Liver (tissue), 9 donors: ENCODE measurements around the gene SRC. TPM values are rescaled to one million over a fixed set of nuclear protein-coding genes. Genes with fewer than 3 reads are reported as not detected.

Experiments
- DNase-seq: peaks from one replicate; pipeline ENCODE4 v3.0.0-alpha.2; 2017; ENCODE audit warnings: low spot score
- H3K27ac ChIP-seq, 2 donors: one replicate each; pipeline ENCODE4 v1.7.0; 2013; ENCODE audit warnings: inconsistent platforms in 2 of 2, low read length in 2 of 2, control low read depth in 1 of 2, low read depth in 1 of 2, mild to moderate bottlenecking in 1 of 2
- H3K27me3 ChIP-seq, 4 donors: one replicate each; pipeline versions ENCODE4 v1.6.1 to v1.7.0; 2013; ENCODE audit warnings: low read length in 3 of 4, inconsistent platforms in 1 of 4, mild to moderate bottlenecking in 1 of 4, moderate library complexity in 1 of 4; ENCODE audit not compliant: control insufficient read depth in 4 of 4, insufficient read depth in 4 of 4
- H3K36me3 ChIP-seq, 4 donors: one replicate each; pipeline versions ENCODE4 v1.6.1 to v1.7.0; 2013; ENCODE audit warnings: low read length in 3 of 4, mild to moderate bottlenecking in 3 of 4, low read depth in 1 of 4, moderate library complexity in 1 of 4; ENCODE audit not compliant: control insufficient read depth in 4 of 4, insufficient read depth in 3 of 4
- H3K4me1 ChIP-seq, 4 donors: one replicate each; pipeline versions ENCODE4 v1.6.1 to v1.7.0; 2013; ENCODE audit warnings: low read length in 3 of 4, mild to moderate bottlenecking in 3 of 4, moderate library complexity in 1 of 4; ENCODE audit not compliant: control insufficient read depth in 4 of 4, insufficient read depth in 4 of 4
- H3K4me3 ChIP-seq, 3 donors: one replicate each; pipeline versions ENCODE4 v1.6.1 to v1.7.0; 2013; ENCODE audit warnings: low read length in 3 of 3, control low read depth in 1 of 3, low read depth in 1 of 3, mild to moderate bottlenecking in 1 of 3
- H3K9ac ChIP-seq, 2 donors: one replicate each; pipeline ENCODE4 v1.7.0; 2013; ENCODE audit warnings: low read length in 2 of 2, mild to moderate bottlenecking in 2 of 2, moderate library complexity in 2 of 2, control low read depth in 1 of 2, low read depth in 1 of 2
- H3K9me3 ChIP-seq, 4 donors: one replicate each; pipeline versions ENCODE4 v1.6.1 to v1.7.0; 2013; ENCODE audit warnings: low read length in 3 of 4; ENCODE audit not compliant: control insufficient read depth in 4 of 4
- FOXA1 ChIP-seq: IDR thresholded peaks from 2 replicates; pipeline ENCODE4 v1.6.1; 2016; ENCODE audit warnings: antibody characterized with exemption
- FOXA2 ChIP-seq: IDR thresholded peaks from 2 replicates; pipeline ENCODE4 v1.6.1; 2016; ENCODE audit warnings: antibody characterized with exemption
- GABPA ChIP-seq, 2 donors: IDR thresholded peaks in 1 of 2; conservative IDR thresholded peaks in 1 of 2; 2 replicates each; pipeline ENCODE4 v1.6.1; 2016; ENCODE audit warnings: antibody characterized with exemption in 2 of 2, mild to moderate bottlenecking in 1 of 2, moderate library complexity in 1 of 2
- HNF4A ChIP-seq, 2 donors: conservative IDR thresholded peaks; 2 replicates each; pipeline ENCODE4 v1.6.1; 2016; ENCODE audit warnings: antibody characterized with exemption in 2 of 2, mild to moderate bottlenecking in 2 of 2
- HNF4G ChIP-seq: IDR thresholded peaks from 2 replicates; pipeline ENCODE4 v1.6.1; 2016; ENCODE audit warnings: antibody characterized with exemption
- JUND ChIP-seq, 2 donors: IDR thresholded peaks; 2 replicates each; pipeline ENCODE4 v1.6.1; 2016; ENCODE audit warnings: antibody characterized with exemption in 2 of 2
- NR2F2 ChIP-seq: IDR thresholded peaks from 2 replicates; pipeline ENCODE4 v1.6.1; 2016; ENCODE audit warnings: antibody characterized with exemption
- RAD21 ChIP-seq, 2 donors: IDR thresholded peaks; 2 replicates each; pipeline ENCODE4 v1.6.1; 2016; ENCODE audit warnings: antibody characterized with exemption in 2 of 2, mild to moderate bottlenecking in 2 of 2
- RXRA ChIP-seq, 2 donors: IDR thresholded peaks; 2 replicates each; pipeline ENCODE4 v1.6.1; 2017 to 2018; ENCODE audit warnings: antibody characterized with exemption in 2 of 2, mild to moderate bottlenecking in 1 of 2
- SP1 ChIP-seq: IDR thresholded peaks from 2 replicates; pipeline ENCODE4 v1.6.1; 2018; ENCODE audit warnings: antibody characterized with exemption, mild to moderate bottlenecking
- TAF1 ChIP-seq: conservative IDR thresholded peaks from 2 replicates; pipeline ENCODE4 v1.6.1; 2016; ENCODE audit warnings: antibody characterized with exemption, mild to moderate bottlenecking
- YY1 ChIP-seq: IDR thresholded peaks from 2 replicates; pipeline ENCODE4 v1.6.1; 2016; ENCODE audit warnings: antibody characterized with exemption, mild to moderate bottlenecking
- WGBS: extraction: QIAGEN DNeasy Blood & Tissue Kit; methylation state at CpG from one replicate; pipeline ENCODE4 v1.1.7; 2013; 5-methylcytosine and 5-hydroxymethylcytosine counted together
- polyA plus RNA-seq, 2 donors: library from polyadenylated mRNA; stranded (reverse) in 1 of 2; unstranded in 1 of 2; fragments of 200-250 nt in 1 of 2; fragments of >200 nt in 1 of 2; fragmentation: Nextera tagmentation in 1 of 2; extraction: Ambion mirVana in 1 of 2; gene quantifications; one replicate each; pipeline versions ENCODE4 v1.2.1 to v1.2.3, GENCODE V29; 2013 to 2015
- total RNA-seq, 2 donors: library from RNA; depleted of rRNA; stranded (reverse); fragments of >200 nt; gene quantifications; one replicate each; pipeline ENCODE4 v1.2.3, GENCODE V29; 2014
- TF ChIP-seq, protein P1 (sequence below): fragments of 150-350 bp; IDR thresholded peaks from 2 replicates; pipeline ENCODE4 v1.5.1; 2017; ENCODE audit warnings: improper control_type of control experiment, low read depth, low read length; ENCODE audit not compliant: missing input control
- TF ChIP-seq, protein P2 (sequence below): IDR thresholded peaks from 2 replicates; pipeline ENCODE4 v1.6.1; 2016; ENCODE audit warnings: antibody characterized with exemption
- TF ChIP-seq, protein P3 (sequence below): IDR thresholded peaks from 2 replicates; pipeline ENCODE4 v1.6.1; 2016; ENCODE audit warnings: antibody characterized with exemption, mild to moderate bottlenecking
- donor health status: healthy.
- donor health status: healthy.
- donor health status: healthy.
- donor health status: healthy.
- donor health status: healthy.

SRC gene
- total and polyA plus RNA-seq, 4 donors = 3.3 to 21.2 (median 5.4) TPM

DNA sequence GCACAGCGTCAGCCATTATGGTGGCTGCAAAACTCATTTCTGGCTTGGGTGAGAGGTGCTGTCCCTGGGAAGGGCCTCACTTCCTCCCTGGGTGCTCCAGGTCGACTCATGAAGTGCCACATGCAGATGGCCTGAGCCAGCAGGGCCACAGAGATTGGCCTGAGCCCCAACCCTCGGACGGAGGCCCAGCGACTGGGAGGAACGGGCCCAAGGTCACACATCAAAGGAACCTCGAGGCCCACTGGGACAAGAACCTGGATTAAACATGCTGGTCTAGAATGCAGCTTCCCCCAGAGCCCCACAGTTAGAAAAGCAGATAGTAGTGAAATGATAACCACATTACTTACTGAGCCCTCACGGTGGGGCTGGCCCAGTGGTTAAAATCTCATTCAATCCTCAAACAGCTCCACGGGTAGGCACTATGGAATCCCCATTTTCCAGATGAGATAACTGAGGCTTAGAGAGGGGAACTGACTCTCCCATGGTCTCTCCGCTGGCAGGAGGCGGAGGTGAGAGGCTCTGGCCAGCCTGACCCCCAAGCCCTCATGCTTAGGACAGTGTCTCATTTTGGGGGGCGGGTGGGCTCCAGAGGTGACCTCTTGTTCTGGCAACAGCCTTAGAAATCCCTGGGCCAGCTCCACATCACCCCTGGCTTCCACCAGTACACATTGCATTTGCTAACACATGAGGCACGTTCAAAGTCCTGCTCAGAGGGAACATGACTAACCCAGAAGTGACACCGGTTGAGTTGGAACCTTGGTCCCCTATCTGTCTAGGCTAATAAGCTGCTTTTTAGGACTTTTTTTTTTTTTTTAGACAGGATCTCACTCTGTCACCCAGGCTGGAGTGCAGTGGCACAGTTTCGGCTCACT is 53.0 kb downstream of the SRC start:
- no peak overlapping the region for H3K9ac ChIP-seq
- no peaks in the 10 kb centered on the region for H3K36me3 ChIP-seq
- peaks cover 0 to 15% (median 6%) of the 10 kb centered on the region in 4 donors for H3K4me1 ChIP-seq
- DNase-seq = no peak
- 67% methylated on average over 15 of the region's 15 CpGs for WGBS
- TF ChIP-seq, protein P1, sequence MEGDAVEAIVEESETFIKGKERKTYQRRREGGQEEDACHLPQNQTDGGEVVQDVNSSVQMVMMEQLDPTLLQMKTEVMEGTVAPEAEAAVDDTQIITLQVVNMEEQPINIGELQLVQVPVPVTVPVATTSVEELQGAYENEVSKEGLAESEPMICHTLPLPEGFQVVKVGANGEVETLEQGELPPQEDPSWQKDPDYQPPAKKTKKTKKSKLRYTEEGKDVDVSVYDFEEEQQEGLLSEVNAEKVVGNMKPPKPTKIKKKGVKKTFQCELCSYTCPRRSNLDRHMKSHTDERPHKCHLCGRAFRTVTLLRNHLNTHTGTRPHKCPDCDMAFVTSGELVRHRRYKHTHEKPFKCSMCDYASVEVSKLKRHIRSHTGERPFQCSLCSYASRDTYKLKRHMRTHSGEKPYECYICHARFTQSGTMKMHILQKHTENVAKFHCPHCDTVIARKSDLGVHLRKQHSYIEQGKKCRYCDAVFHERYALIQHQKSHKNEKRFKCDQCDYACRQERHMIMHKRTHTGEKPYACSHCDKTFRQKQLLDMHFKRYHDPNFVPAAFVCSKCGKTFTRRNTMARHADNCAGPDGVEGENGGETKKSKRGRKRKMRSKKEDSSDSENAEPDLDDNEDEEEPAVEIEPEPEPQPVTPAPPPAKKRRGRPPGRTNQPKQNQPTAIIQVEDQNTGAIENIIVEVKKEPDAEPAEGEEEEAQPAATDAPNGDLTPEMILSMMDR = peak; percentile 44
- TF ChIP-seq FOXA1 = no peak
- no peak for TF ChIP-seq YY1
- no peak for TF ChIP-seq NR2F2
- peak; percentile 93 to 94 for TF ChIP-seq HNF4A (conservative IDR thresholded peaks at IDR 0.05)
- TF ChIP-seq, protein P2, sequence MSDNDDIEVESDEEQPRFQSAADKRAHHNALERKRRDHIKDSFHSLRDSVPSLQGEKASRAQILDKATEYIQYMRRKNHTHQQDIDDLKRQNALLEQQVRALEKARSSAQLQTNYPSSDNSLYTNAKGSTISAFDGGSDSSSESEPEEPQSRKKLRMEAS = no peak
- peak in 1 of 2 donors; percentile 22 for TF ChIP-seq GABPA (IDR thresholded peaks at IDR 0.05 in 1 of 2, conservative IDR thresholded peaks at IDR 0.05 in 1 of 2)
- peak in 1 of 2 donors; percentile 47 for TF ChIP-seq JUND (IDR thresholded peaks at IDR 0.05)
- TF ChIP-seq RXRA (IDR thresholded peaks at IDR 0.05) = peak; percentile 39 to 56
- TF ChIP-seq RAD21 (IDR thresholded peaks at IDR 0.05) = peak in 1 of 2 donors; percentile 60
- peak; percentile 10 for TF ChIP-seq FOXA2
- peak; percentile 71 for TF ChIP-seq HNF4G
- no peak for TF ChIP-seq TAF1
- peak; percentile 89 for TF ChIP-seq SP1
- peak overlapping the region; percentile 42 to 67 for H3K27ac ChIP-seq
- no peak overlapping the region for H3K4me3 ChIP-seq
- H3K9me3 ChIP-seq = no peaks in the 10 kb centered on the region
- H3K27me3 ChIP-seq = no peaks in the 10 kb centered on the region

DNA sequence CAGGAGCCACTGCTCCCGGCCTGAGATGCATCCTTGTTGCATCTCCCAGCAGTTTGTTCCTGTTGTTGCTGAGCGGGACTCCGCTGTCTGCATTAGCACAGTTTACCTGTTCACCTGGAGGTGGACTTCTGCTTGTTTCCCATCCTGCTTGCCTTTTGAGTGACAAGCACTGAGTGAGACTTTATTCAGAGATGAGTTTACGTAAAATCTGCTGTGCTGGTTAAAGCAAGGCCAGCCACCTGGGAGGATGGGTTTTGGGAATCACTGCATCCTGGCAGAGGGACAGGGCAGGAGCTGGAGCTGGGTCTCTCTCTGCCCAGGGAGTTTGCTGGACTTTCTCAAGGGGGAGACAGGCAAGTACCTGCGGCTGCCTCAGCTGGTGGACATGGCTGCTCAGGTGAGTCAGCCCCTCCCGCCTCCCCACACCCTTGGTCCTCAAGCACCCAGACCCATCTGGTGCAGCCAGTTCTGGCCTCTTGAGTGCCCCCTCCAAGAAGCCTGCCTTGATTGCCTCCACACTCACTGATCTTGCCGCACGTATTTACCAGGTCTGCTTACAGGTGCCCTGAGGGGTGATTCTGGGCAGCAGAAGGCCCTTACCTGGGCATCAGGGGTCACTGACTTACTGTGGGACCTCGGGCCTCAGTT is 55.5 kb downstream of the SRC start:
- H3K36me3 ChIP-seq = no peaks in the 10 kb centered on the region
- H3K27ac ChIP-seq = no peak overlapping the region
- WGBS = 95% methylated on average over 9 of the region's 9 CpGs
- H3K4me3 ChIP-seq = no peak overlapping the region
- no peak for TF ChIP-seq NR2F2
- no peak for TF ChIP-seq YY1
- TF ChIP-seq TAF1 = no peak
- no peak for TF ChIP-seq JUND (IDR thresholded peaks at IDR 0.05)
- TF ChIP-seq, protein P3, sequence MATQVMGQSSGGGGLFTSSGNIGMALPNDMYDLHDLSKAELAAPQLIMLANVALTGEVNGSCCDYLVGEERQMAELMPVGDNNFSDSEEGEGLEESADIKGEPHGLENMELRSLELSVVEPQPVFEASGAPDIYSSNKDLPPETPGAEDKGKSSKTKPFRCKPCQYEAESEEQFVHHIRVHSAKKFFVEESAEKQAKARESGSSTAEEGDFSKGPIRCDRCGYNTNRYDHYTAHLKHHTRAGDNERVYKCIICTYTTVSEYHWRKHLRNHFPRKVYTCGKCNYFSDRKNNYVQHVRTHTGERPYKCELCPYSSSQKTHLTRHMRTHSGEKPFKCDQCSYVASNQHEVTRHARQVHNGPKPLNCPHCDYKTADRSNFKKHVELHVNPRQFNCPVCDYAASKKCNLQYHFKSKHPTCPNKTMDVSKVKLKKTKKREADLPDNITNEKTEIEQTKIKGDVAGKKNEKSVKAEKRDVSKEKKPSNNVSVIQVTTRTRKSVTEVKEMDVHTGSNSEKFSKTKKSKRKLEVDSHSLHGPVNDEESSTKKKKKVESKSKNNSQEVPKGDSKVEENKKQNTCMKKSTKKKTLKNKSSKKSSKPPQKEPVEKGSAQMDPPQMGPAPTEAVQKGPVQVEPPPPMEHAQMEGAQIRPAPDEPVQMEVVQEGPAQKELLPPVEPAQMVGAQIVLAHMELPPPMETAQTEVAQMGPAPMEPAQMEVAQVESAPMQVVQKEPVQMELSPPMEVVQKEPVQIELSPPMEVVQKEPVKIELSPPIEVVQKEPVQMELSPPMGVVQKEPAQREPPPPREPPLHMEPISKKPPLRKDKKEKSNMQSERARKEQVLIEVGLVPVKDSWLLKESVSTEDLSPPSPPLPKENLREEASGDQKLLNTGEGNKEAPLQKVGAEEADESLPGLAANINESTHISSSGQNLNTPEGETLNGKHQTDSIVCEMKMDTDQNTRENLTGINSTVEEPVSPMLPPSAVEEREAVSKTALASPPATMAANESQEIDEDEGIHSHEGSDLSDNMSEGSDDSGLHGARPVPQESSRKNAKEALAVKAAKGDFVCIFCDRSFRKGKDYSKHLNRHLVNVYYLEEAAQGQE = no peak
- TF ChIP-seq, protein P2 = no peak
- H3K4me1 ChIP-seq = peaks cover 0 to 15% (median 6%) of the 10 kb centered on the region in 4 donors
- no peaks in the 10 kb centered on the region for H3K27me3 ChIP-seq
- no peaks in the 10 kb centered on the region for H3K9me3 ChIP-seq
- no peak for DNase-seq
- H3K9ac ChIP-seq = no peak overlapping the region
